C4-2B (cell line): ENCODE results near the gene GON4L.

Experiments used
- ZFX ChIP-seq: fragments of 450-650 bp; IDR thresholded peaks from 2 replicates; pipeline ENCODE4 v1.6.1; 2017
- TF ChIP-seq, protein P1 (sequence below): fragments of 450-650 bp; conservative IDR thresholded peaks from 2 replicates; pipeline ENCODE4 v1.5.1; 2017; ENCODE audit warnings: mild to moderate bottlenecking

DNA sequence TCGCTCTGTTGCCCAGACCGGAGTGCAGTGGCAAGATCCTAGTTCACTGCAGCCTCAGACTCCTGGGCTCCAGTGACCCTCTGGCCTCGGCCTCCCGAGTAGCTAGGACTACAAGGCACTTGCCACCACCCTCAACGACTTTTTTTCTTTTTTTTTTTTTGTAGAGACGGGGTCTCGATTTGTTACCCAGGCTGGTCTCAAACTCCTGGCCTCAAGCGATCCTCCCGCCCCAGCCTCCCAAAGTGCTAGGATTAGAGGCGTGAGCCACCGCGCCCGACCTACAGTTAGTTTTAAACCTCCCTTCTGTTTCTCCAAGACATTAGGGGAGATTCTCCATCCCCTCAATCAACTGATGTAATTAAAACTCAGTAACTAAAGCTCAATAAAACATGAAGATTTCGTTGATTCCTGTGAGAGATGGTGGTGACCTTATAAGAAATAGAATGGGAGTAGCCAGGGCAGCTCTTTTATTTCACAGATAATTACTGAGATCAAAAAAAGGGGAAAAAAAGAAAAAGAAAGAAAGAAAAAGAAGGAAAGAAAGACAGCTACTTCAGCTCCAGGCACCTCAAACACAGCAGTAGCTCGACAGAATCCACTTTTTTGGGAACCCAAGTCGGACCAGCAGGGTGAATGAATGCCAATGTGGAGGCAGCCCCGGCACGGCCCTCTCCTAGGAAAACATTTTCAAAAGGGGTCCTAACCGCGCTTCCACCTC is 598 bp downstream of the GON4L start:
- TF ChIP-seq, protein P1, sequence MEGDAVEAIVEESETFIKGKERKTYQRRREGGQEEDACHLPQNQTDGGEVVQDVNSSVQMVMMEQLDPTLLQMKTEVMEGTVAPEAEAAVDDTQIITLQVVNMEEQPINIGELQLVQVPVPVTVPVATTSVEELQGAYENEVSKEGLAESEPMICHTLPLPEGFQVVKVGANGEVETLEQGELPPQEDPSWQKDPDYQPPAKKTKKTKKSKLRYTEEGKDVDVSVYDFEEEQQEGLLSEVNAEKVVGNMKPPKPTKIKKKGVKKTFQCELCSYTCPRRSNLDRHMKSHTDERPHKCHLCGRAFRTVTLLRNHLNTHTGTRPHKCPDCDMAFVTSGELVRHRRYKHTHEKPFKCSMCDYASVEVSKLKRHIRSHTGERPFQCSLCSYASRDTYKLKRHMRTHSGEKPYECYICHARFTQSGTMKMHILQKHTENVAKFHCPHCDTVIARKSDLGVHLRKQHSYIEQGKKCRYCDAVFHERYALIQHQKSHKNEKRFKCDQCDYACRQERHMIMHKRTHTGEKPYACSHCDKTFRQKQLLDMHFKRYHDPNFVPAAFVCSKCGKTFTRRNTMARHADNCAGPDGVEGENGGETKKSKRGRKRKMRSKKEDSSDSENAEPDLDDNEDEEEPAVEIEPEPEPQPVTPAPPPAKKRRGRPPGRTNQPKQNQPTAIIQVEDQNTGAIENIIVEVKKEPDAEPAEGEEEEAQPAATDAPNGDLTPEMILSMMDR = no peak
- TF ChIP-seq ZFX = no peak
